ENCODE results near the gene RPSA.

DNA sequence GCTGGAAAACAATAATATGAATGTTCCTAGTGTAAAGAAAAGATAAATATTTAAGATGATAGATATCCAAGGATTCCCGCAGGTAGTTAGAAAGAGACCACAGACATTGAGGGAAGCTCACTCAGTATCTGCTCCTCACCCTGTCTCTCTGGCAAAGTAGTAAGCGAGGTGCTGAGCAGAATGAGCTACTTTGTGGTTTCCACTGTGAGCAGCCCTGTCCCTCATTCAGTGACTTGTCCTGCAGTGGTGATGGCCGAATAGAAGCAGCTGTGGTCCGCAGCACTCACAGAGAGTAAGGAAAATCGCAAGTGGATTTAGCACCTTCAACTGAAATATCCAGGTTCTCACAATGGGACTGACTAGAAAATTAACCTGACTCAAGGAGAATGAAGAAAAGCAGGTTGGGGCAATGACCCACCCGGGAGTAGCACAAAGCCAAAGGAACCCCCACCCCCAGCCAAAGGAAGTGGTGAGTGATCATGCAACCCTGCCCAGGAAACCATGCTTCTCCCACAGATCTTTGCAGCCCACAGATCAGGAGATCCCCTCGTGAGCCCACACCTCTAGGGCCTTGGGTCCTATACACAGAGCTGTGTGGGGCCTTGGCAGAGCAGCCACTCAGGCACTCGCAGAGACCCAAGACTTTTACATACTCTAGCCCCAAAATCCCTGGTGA is 45.1 kb upstream of the RPSA start:
- TF ChIP-seq, protein P1, sequence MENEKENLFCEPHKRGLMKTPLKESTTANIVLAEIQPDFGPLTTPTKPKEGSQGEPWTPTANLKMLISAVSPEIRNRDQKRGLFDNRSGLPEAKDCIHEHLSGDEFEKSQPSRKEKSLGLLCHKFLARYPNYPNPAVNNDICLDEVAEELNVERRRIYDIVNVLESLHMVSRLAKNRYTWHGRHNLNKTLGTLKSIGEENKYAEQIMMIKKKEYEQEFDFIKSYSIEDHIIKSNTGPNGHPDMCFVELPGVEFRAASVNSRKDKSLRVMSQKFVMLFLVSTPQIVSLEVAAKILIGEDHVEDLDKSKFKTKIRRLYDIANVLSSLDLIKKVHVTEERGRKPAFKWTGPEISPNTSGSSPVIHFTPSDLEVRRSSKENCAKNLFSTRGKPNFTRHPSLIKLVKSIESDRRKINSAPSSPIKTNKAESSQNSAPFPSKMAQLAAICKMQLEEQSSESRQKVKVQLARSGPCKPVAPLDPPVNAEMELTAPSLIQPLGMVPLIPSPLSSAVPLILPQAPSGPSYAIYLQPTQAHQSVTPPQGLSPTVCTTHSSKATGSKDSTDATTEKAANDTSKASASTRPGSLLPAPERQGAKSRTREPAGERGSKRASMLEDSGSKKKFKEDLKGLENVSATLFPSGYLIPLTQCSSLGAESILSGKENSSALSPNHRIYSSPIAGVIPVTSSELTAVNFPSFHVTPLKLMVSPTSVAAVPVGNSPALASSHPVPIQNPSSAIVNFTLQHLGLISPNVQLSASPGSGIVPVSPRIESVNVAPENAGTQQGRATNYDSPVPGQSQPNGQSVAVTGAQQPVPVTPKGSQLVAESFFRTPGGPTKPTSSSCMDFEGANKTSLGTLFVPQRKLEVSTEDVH (IDR thresholded peaks at IDR 0.05; ENCODE audit: low read depth, partially characterized antibody) = no peak
- TF ChIP-seq SMAD1 (IDR thresholded peaks at IDR 0.05; ENCODE audit: low read depth, low read length, partially characterized antibody) (no peak), CBX5 (IDR thresholded peaks at IDR 0.05; ENCODE audit: borderline replicate concordance, low read depth) (no peak), ZBTB1 (CRISPR knock-in tag; IDR thresholded peaks at IDR 0.05; ENCODE audit: borderline replicate concordance, low read depth) (no peak), SRSF3 (IDR thresholded peaks at IDR 0.05; ENCODE audit: insufficient read depth, low read length) (no peak), HCFC1 (IDR thresholded peaks at IDR 0.05; ENCODE audit: low read depth, low read length) (no peak), STAG1 (CRISPR knock-in tag; IDR thresholded peaks at IDR 0.05; ENCODE audit: borderline replicate concordance) (no peak)
- TF ChIP-seq, protein P2, sequence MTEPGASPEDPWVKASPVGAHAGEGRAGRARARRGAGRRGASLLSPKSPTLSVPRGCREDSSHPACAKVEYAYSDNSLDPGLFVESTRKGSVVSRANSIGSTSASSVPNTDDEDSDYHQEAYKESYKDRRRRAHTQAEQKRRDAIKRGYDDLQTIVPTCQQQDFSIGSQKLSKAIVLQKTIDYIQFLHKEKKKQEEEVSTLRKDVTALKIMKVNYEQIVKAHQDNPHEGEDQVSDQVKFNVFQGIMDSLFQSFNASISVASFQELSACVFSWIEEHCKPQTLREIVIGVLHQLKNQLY (CRISPR knock-in tag; conservative IDR thresholded peaks at IDR 0.05) = no peak
- TF ChIP-seq, protein P3, sequence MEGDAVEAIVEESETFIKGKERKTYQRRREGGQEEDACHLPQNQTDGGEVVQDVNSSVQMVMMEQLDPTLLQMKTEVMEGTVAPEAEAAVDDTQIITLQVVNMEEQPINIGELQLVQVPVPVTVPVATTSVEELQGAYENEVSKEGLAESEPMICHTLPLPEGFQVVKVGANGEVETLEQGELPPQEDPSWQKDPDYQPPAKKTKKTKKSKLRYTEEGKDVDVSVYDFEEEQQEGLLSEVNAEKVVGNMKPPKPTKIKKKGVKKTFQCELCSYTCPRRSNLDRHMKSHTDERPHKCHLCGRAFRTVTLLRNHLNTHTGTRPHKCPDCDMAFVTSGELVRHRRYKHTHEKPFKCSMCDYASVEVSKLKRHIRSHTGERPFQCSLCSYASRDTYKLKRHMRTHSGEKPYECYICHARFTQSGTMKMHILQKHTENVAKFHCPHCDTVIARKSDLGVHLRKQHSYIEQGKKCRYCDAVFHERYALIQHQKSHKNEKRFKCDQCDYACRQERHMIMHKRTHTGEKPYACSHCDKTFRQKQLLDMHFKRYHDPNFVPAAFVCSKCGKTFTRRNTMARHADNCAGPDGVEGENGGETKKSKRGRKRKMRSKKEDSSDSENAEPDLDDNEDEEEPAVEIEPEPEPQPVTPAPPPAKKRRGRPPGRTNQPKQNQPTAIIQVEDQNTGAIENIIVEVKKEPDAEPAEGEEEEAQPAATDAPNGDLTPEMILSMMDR (IDR thresholded peaks at IDR 0.05 in 2 of 3, conservative IDR thresholded peaks at IDR 0.05 in 1 of 3; ENCODE audit: insufficient read depth in 2 of 3, low read depth in 1 of 3, low read length in 3 of 3) = no peak
- TF ChIP-seq, protein P4, sequence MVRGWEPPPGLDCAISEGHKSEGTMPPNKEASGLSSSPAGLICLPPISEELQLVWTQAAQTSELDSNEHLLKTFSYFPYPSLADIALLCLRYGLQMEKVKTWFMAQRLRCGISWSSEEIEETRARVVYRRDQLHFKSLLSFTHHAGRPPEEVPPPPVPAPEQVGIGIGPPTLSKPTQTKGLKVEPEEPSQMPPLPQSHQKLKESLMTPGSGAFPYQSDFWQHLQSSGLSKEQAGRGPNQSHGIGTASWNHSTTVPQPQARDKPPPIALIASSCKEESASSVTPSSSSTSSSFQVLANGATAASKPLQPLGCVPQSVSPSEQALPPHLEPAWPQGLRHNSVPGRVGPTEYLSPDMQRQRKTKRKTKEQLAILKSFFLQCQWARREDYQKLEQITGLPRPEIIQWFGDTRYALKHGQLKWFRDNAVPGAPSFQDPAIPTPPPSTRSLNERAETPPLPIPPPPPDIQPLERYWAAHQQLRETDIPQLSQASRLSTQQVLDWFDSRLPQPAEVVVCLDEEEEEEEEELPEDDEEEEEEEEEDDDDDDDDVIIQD (CRISPR knock-in tag; IDR thresholded peaks at IDR 0.05) = no peak
